HepG2 (cell line): ENCODE measurements around the gene COL2A1. TPM values are rescaled to one million over a fixed set of nuclear protein-coding genes. Genes with fewer than 3 reads are reported as not detected.

Experiments
- ASH2L ChIP-seq: fragments of 300-600, 200-600 bp; sonication (generic); IDR thresholded peaks from 2 replicates; pipeline ENCODE4 v1.7.0; 2017; ENCODE audit warnings: low read depth, mild to moderate bottlenecking, moderate library complexity, mixed read lengths, low read length; ENCODE audit not compliant: insufficient read length
- ATF7-NPFF ChIP-seq: sonication (generic); formaldehyde crosslinking; IDR thresholded peaks from 2 replicates; pipeline ENCODE4 v1.8.1; 2023; ENCODE audit warnings: mild to moderate bottlenecking, low read depth, missing genetic modification reagents, moderate library complexity
- BCL6 ChIP-seq: IDR thresholded peaks from 2 replicates; pipeline ENCODE4 v1.6.1; 2016; ENCODE audit warnings: missing genetic modification reagents, missing compliant biosample characterization
- DNMT3B ChIP-seq: conservative IDR thresholded peaks from 2 replicates; pipeline ENCODE4 v1.6.1; 2016; ENCODE audit warnings: missing biosample characterization, control low read depth
- MED1 ChIP-seq: sonication (generic); formaldehyde crosslinking; IDR thresholded peaks from 2 replicates; pipeline ENCODE4 v1.4.0; 2020; ENCODE audit warnings: missing genetic modification reagents
- PHF8 ChIP-seq: sonication (generic); formaldehyde crosslinking; IDR thresholded peaks from 2 replicates; pipeline ENCODE4 v1.5.0; 2020; ENCODE audit warnings: missing genetic modification reagents
- SCMH1 ChIP-seq: sonication (generic); formaldehyde crosslinking; IDR thresholded peaks from 2 replicates; pipeline ENCODE4 v1.9.0; 2021; ENCODE audit warnings: missing genetic modification reagents, mild to moderate bottlenecking, borderline replicate concordance
- polyA plus RNA-seq, 8 experiments: library from polyadenylated mRNA; depleted of rRNA in 3 of 8; stranded (reverse) in 7 of 8; unstranded in 1 of 8; fragments of >200 nt; fragmentation: Illumina TruSeq in 4 of 8; extraction: Trizol in 4 of 8; gene quantifications; 2 replicates each; pipeline versions ENCODE4 v1.2.1 to v1.2.3, GENCODE V29; 2011 to 2016; ENCODE audit warnings: low read depth in 4 of 8, missing spikeins in 1 of 8, mixed read lengths in 1 of 8; ENCODE audit not compliant: insufficient read depth in 1 of 8
- total RNA-seq, 5 experiments: library from RNA; depleted of rRNA; stranded (reverse); fragments of >200 nt; fragmentation: Illumina TruSeq; extraction: Trizol; gene quantifications; 2 replicates each; pipeline ENCODE4 v1.2.3, GENCODE V29; 2016; ENCODE audit warnings: low read depth in 1 of 5
- TF ChIP-seq, protein P1 (sequence below): sonication (generic); formaldehyde crosslinking; IDR thresholded peaks from 2 replicates; pipeline ENCODE4 v1.8.0; 2022; ENCODE audit warnings: missing genetic modification reagents, mild to moderate bottlenecking, moderate library complexity, borderline replicate concordance
- TF ChIP-seq, protein P2 (sequence below): sonication (generic); formaldehyde crosslinking; IDR thresholded peaks from 2 replicates; pipeline ENCODE4 v1.5.0; 2020; ENCODE audit warnings: mild to moderate bottlenecking, missing genetic modification reagents
- TF ChIP-seq, protein P3 (sequence below): sonication (generic); formaldehyde crosslinking; IDR thresholded peaks from 2 replicates; pipeline ENCODE4 v1.4.0; 2020; ENCODE audit warnings: mild to moderate bottlenecking, missing genetic modification reagents
- TF ChIP-seq, protein P4 (sequence below): conservative IDR thresholded peaks from 2 replicates; pipeline ENCODE4 v1.6.1; 2018; ENCODE audit warnings: missing genetic modification reagents
- TF ChIP-seq, protein P5 (sequence below): sonication (generic); formaldehyde crosslinking; IDR thresholded peaks from 2 replicates; pipeline ENCODE4 v1.9.0; 2022; ENCODE audit warnings: low read depth, missing genetic modification reagents

The COL2A1 gene
- total and polyA plus RNA-seq, 2 of the 13 experiments (the other 11 are each of a cell fraction or from before 2014, with no cell fraction given): 7.4 to 38.3 TPM

DNA sequence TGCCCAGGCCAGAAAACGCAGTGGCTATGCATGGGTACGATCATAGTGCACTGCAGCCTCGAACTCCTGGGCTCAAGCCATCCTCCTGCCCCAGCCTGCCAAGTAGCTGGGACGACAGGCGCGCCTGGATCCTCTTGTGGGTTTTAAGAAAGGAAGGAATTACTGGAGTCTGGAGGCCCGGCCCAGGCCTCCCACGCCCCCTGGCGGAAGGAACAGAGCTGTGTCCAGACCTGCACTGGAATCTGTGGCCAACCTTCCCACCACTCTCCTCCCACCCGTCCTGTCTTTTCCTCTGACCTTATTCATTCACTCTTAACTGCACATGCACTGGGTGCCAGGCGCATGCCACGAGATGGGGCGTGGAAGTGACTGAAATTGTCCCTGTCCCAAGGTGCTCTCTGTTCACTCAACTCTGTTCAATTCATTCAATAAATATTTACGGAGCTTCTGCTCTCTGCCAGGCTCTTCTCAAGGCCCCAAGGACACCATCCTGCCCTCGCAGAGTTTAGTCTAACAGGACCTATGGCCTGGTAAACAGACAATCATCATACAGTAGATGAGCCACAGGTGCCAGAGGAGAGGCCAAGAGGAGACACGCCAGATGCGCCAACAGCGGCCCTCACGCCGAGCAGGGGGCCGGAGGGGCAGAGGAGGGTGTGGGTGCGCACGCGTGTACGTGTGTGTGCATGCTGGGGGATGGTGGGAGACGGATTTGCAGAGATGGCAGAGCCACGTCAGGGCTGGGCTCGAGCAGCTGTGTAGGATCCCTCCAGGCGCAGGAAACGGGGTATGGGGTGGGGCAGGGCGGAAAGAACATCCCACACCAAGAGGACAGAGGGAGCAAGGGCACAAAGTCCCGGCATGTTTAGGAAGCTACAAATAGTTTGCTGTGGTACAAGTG is 54.6 kb downstream of the COL2A1 start (continued):
- peak; percentile 30 for TF ChIP-seq ASH2L
- peak; percentile 65; the same call in 1 of the 2 replicates for TF ChIP-seq MED1 (CRISPR knock-in tag)
- TF ChIP-seq ATF7-NPFF (CRISPR knock-in tag): 0 out of 2 replicates have a peak, but pooled peaks have one; percentile 41
- no peak for TF ChIP-seq BCL6 (CRISPR knock-in tag)
- TF ChIP-seq, protein P1, sequence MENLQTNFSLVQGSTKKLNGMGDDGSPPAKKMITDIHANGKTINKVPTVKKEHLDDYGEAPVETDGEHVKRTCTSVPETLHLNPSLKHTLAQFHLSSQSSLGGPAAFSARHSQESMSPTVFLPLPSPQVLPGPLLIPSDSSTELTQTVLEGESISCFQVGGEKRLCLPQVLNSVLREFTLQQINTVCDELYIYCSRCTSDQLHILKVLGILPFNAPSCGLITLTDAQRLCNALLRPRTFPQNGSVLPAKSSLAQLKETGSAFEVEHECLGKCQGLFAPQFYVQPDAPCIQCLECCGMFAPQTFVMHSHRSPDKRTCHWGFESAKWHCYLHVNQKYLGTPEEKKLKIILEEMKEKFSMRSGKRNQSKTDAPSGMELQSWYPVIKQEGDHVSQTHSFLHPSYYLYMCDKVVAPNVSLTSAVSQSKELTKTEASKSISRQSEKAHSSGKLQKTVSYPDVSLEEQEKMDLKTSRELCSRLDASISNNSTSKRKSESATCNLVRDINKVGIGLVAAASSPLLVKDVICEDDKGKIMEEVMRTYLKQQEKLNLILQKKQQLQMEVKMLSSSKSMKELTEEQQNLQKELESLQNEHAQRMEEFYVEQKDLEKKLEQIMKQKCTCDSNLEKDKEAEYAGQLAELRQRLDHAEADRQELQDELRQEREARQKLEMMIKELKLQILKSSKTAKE (CRISPR knock-in tag): peak; percentile 71
- TF ChIP-seq SCMH1: no peak
- TF ChIP-seq DNMT3B (CRISPR knock-in tag): no peak
- 0 out of 2 replicates have a peak, but pooled peaks have one; percentile 40 for TF ChIP-seq PHF8 (CRISPR knock-in tag)
- TF ChIP-seq, protein P2, sequence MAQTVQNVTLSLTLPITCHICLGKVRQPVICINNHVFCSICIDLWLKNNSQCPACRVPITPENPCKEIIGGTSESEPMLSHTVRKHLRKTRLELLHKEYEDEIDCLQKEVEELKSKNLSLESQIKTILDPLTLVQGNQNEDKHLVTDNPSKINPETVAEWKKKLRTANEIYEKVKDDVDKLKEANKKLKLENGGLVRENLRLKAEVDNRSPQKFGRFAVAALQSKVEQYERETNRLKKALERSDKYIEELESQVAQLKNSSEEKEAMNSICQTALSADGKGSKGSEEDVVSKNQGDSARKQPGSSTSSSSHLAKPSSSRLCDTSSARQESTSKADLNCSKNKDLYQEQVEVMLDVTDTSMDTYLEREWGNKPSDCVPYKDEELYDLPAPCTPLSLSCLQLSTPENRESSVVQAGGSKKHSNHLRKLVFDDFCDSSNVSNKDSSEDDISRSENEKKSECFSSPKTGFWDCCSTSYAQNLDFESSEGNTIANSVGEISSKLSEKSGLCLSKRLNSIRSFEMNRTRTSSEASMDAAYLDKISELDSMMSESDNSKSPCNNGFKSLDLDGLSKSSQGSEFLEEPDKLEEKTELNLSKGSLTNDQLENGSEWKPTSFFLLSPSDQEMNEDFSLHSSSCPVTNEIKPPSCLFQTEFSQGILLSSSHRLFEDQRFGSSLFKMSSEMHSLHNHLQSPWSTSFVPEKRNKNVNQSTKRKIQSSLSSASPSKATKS (CRISPR knock-in tag): no peak
- TF ChIP-seq, protein P3, sequence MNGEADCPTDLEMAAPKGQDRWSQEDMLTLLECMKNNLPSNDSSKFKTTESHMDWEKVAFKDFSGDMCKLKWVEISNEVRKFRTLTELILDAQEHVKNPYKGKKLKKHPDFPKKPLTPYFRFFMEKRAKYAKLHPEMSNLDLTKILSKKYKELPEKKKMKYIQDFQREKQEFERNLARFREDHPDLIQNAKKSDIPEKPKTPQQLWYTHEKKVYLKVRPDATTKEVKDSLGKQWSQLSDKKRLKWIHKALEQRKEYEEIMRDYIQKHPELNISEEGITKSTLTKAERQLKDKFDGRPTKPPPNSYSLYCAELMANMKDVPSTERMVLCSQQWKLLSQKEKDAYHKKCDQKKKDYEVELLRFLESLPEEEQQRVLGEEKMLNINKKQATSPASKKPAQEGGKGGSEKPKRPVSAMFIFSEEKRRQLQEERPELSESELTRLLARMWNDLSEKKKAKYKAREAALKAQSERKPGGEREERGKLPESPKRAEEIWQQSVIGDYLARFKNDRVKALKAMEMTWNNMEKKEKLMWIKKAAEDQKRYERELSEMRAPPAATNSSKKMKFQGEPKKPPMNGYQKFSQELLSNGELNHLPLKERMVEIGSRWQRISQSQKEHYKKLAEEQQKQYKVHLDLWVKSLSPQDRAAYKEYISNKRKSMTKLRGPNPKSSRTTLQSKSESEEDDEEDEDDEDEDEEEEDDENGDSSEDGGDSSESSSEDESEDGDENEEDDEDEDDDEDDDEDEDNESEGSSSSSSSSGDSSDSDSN (CRISPR knock-in tag): peak; percentile 44; the same call in 1 of the 2 replicates
- TF ChIP-seq, protein P4, sequence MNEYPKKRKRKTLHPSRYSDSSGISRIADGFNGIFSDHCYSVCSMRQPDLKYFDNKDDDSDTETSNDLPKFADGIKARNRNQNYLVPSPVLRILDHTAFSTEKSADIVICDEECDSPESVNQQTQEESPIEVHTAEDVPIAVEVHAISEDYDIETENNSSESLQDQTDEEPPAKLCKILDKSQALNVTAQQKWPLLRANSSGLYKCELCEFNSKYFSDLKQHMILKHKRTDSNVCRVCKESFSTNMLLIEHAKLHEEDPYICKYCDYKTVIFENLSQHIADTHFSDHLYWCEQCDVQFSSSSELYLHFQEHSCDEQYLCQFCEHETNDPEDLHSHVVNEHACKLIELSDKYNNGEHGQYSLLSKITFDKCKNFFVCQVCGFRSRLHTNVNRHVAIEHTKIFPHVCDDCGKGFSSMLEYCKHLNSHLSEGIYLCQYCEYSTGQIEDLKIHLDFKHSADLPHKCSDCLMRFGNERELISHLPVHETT (CRISPR knock-in tag): no peak
- TF ChIP-seq, protein P5, sequence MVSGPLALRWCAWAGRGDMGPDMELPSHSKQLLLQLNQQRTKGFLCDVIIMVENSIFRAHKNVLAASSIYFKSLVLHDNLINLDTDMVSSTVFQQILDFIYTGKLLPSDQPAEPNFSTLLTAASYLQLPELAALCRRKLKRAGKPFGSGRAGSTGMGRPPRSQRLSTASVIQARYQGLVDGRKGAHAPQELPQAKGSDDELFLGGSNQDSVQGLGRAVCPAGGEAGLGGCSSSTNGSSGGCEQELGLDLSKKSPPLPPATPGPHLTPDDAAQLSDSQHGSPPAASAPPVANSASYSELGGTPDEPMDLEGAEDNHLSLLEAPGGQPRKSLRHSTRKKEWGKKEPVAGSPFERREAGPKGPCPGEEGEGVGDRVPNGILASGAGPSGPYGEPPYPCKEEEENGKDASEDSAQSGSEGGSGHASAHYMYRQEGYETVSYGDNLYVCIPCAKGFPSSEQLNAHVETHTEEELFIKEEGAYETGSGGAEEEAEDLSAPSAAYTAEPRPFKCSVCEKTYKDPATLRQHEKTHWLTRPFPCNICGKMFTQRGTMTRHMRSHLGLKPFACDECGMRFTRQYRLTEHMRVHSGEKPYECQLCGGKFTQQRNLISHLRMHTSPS (CRISPR knock-in tag): peak; percentile 86; the same call in 1 of the 2 replicates
